ENCODE results near the gene SLC29A1.

- TF ChIP-seq, protein P1, sequence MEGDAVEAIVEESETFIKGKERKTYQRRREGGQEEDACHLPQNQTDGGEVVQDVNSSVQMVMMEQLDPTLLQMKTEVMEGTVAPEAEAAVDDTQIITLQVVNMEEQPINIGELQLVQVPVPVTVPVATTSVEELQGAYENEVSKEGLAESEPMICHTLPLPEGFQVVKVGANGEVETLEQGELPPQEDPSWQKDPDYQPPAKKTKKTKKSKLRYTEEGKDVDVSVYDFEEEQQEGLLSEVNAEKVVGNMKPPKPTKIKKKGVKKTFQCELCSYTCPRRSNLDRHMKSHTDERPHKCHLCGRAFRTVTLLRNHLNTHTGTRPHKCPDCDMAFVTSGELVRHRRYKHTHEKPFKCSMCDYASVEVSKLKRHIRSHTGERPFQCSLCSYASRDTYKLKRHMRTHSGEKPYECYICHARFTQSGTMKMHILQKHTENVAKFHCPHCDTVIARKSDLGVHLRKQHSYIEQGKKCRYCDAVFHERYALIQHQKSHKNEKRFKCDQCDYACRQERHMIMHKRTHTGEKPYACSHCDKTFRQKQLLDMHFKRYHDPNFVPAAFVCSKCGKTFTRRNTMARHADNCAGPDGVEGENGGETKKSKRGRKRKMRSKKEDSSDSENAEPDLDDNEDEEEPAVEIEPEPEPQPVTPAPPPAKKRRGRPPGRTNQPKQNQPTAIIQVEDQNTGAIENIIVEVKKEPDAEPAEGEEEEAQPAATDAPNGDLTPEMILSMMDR (IDR thresholded peaks at IDR 0.05; ENCODE audit: low read depth, low read length) = no peak
- TF ChIP-seq POLR2A (IDR thresholded peaks at IDR 0.05; ENCODE audit: extremely low read depth, insufficient read length) = no peak
These were observed 693 bp upstream of the SLC29A1 start for GRCh38 chr6:44222486-44223318.
